Activated naive CD4-positive, alpha-beta T cell treated with anti-CD3 and anti-CD28 coated beads, Interleukin-2, amount 10 ng/mL, durations not matched to agents 7 days and 5 days (primary cell): Measurements from ENCODE around the gene ADORA2A.

ENCODE experiments used
- CTCF ChIA-PET: fragments of 350-600 bp; sonication (Branson Sonifier 250); formaldehyde crosslinking; loops from one replicate; lab custom pipeline; 2021; ENCODE audit warnings: antibody characterized with exemption; lab: Charles Lee
- DNase-seq: peaks from one replicate; pipeline ENCODE4 v3.0.0-alpha.2; 2020
- H3K27ac Mint-ChIP-seq: one replicate; pipeline ENCODE4 v1.8.0; 2021; ENCODE audit warnings: mild to moderate bottlenecking, moderate library complexity, mixed read lengths
- H3K27me3 Mint-ChIP-seq: one replicate; pipeline ENCODE4 v1.8.0; 2021; ENCODE audit warnings: mild to moderate bottlenecking, mixed read lengths
- H3K36me3 Mint-ChIP-seq: one replicate; pipeline ENCODE4 v1.8.0; 2021; ENCODE audit warnings: mixed read lengths
- H3K4me1 Mint-ChIP-seq: one replicate; pipeline ENCODE4 v1.8.0; 2021; ENCODE audit warnings: mixed read lengths
- H3K4me3 Mint-ChIP-seq: one replicate; pipeline ENCODE4 v1.8.0; 2021; ENCODE audit warnings: mild to moderate bottlenecking, moderate library complexity, mixed read lengths
- H3K9me3 Mint-ChIP-seq: one replicate; pipeline ENCODE4 v1.8.0; 2021; ENCODE audit warnings: mixed read lengths

Gene ADORA2A

GRCh38 chr22:24426851-24427499 lies 424 bp upstream of the ADORA2A start:
- Mint-ChIP-seq H3K27ac (peak overlapping the region; percentile 93), H3K36me3 (peaks cover 8% of the 10 kb centered on the region), H3K4me1 (peaks cover 69% of the 10 kb centered on the region), H3K9me3 (no peaks in the 10 kb centered on the region), H3K4me3 (peak overlapping the region; percentile 83), H3K27me3 (peaks cover 34% of the 10 kb centered on the region)
- no peak for DNase-seq
- CTCF ChIA-PET: interaction anchor here (1.0 to 7.4 kb wide), 6 partner anchors 10 to 97 kb away, joined by 3 to 79 read pairs (median 7); no protein-coding TSS in a partner anchor

DNA sequence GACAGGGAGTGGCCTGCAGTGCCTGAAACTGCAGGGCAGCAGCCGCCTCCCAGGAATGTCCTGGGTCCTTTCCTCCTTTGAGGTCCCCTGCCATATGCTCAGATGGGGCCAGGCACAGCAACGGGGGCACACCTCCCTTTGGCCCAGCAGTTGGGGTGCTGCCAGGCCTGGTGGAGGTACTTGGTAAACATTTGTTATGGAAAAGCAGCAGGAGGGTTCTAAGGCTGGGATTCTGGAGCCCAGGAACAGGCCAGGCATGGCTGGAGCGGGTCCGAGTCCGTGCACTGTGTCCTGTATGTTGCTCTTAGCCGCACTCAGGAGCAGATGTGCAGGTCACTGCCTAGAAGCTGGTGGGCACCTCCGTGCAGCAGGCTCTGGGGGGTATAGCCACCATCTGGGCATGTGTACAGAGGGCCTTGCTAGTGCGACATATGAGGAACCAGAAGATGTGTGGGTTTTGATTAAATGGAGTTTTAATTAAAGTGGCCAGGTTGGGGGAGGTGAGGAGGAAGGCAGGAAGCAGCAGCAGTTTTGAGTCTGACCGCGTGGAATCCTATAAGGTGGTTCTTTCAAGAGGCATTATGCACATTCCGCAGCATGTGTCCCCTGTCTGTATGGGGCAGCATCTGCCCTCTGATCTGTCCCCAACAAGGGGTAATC lies 1.5 kb downstream of the ADORA2A start:
- CTCF ChIA-PET: interaction anchor here (0.6 to 1.7 kb wide), 5 partner anchors 19 to 93 kb away, joined by 3 to 9 read pairs (median 5); no protein-coding TSS in a partner anchor
- peaks cover 81% of the 10 kb centered on the region for H3K4me1 Mint-ChIP-seq
- H3K27me3 Mint-ChIP-seq: peaks cover 19% of the 10 kb centered on the region
- H3K27ac Mint-ChIP-seq: peak overlapping the region; percentile 93
- H3K4me3 Mint-ChIP-seq: peak overlapping the region; percentile 83
- H3K36me3 Mint-ChIP-seq: peaks cover 14% of the 10 kb centered on the region
- no peaks in the 10 kb centered on the region for H3K9me3 Mint-ChIP-seq
- no peak for DNase-seq

DNA sequence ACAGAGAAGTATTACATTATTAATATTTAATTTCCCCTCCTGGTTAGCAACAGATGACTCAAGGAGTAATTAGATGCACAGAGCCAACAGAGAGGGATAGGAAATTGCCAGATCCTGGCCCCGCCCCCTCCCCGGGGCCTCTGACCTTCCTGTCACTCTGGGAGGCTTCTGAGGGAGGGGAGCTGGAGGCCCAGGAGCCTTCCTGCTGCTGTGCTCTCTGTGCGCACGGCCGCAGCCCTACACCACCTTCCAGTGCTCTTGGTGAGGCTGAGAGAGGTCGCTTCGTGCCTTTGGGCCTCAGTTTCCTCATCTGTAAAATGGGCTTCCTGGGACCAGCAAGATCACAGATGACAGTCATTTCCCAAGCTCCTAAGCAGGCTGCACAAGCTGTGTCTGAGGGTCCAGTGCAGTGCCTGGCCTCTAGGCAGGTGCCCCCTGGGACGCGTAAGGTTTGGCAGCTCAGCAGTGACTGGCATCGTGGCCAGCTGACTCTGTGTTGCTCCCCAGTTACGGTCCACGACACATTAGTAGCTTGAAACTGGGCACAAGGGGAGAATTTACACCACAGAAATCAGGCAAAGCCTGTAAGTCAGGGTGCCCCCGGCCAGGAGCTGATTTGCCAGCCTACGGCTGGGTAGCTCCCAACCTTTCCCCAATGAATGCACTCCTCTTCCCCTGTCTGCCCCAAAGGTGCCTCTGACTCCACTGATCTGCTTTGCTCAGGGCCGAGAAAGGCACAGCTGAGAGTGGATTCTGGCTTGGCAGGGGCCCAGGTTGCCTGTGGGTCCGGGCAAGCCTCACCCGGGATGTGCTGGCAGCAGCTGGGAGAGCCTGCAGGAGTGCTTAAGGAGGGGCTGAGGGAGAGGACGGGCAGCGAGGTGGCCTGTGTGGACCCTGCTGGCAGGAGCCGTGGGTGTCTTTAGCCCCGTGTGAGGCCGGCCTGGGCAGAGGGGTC lies 2.3 kb downstream of the ADORA2A start:
- CTCF ChIA-PET: interaction anchor here (0.6 to 1.5 kb wide), 3 partner anchors 19 to 92 kb away, joined by 3 to 6 read pairs (median 3); no protein-coding TSS in a partner anchor
- H3K27ac Mint-ChIP-seq: peak overlapping the region; percentile 93
- H3K36me3 Mint-ChIP-seq: peaks cover 22% of the 10 kb centered on the region
- peaks cover 88% of the 10 kb centered on the region for H3K4me1 Mint-ChIP-seq
- peaks cover 16% of the 10 kb centered on the region for H3K27me3 Mint-ChIP-seq
- DNase-seq: peak; percentile 84
- H3K4me3 Mint-ChIP-seq: peak overlapping the region; percentile 83
- no peaks in the 10 kb centered on the region for H3K9me3 Mint-ChIP-seq

GRCh38 chr22:24430431-24431308 lies 3.3 kb downstream of the ADORA2A start:
- Mint-ChIP-seq H3K4me3 (no peak overlapping the region), H3K27me3 (peaks cover 9% of the 10 kb centered on the region), H3K9me3 (no peaks in the 10 kb centered on the region), H3K36me3 (peaks cover 24% of the 10 kb centered on the region), H3K4me1 (peaks cover 93% of the 10 kb centered on the region), H3K27ac (peak overlapping the region; percentile 75)
- no peak for DNase-seq
- CTCF ChIA-PET: interaction anchor here (1.5 kb wide), 2 partner anchors 9 to 91 kb away, joined by 4 to 6 read pairs; no protein-coding TSS in a partner anchor

DNA sequence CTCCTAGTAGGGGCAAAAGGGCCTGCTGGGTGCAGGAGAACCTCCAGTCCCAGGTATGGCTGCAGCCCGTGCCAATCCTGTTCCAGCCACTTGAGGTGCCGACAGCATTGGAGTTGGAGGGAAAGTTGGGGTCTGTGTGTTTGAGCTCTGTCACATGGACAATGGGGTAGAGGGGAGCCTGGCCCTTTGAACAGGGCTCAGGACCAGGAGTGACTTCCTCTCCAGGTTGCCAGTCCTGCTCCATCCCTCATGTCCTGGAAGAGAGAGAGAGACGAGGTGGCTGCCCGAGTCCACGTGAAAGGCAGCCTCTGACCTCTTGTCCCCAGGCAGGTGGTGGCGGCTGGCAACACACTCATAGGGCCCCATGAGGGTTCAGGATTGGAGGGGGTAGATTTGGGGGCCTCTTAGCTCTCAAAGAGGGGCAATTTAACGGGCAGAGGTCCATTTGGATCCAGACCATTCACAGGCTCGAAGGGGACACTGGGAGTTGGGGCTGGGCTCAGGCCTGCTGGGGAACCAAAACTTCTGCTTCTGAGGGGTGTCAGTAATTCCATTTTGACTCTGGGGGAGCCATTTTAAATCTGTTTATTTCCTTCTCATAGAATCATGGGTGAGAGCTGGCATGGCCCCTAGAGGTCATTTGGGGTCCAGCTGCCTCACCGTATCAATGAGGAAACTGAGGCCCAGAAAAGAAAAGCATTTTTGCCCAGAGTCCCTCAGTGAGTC lies 4.1 kb downstream of the ADORA2A start:
- Mint-ChIP-seq H3K27ac (peak overlapping the region; percentile 34), H3K9me3 (no peaks in the 10 kb centered on the region), H3K4me1 (peaks cover 89% of the 10 kb centered on the region), H3K4me3 (no peak overlapping the region), H3K27me3 (peaks cover 1% of the 10 kb centered on the region), H3K36me3 (peaks cover 25% of the 10 kb centered on the region)
- CTCF ChIA-PET: interaction anchor here (1.5 kb wide), 1 partner anchor 10 kb away, joined by 4 read pairs; no protein-coding TSS in a partner anchor
- peak; percentile 11 for DNase-seq

GRCh38 chr22:24432059-24432853 lies 4.9 kb downstream of the ADORA2A start:
- CTCF ChIA-PET: interaction anchor here (1.5 kb wide), 1 partner anchor 10 kb away, joined by 4 read pairs; no protein-coding TSS in a partner anchor
- no peaks in the 10 kb centered on the region for H3K9me3 Mint-ChIP-seq
- no peak overlapping the region for H3K4me3 Mint-ChIP-seq
- peaks cover 27% of the 10 kb centered on the region for H3K36me3 Mint-ChIP-seq
- peak; percentile 18 for DNase-seq
- no peaks in the 10 kb centered on the region for H3K27me3 Mint-ChIP-seq
- peak overlapping the region; percentile 58 for H3K27ac Mint-ChIP-seq
- peaks cover 89% of the 10 kb centered on the region for H3K4me1 Mint-ChIP-seq

DNA sequence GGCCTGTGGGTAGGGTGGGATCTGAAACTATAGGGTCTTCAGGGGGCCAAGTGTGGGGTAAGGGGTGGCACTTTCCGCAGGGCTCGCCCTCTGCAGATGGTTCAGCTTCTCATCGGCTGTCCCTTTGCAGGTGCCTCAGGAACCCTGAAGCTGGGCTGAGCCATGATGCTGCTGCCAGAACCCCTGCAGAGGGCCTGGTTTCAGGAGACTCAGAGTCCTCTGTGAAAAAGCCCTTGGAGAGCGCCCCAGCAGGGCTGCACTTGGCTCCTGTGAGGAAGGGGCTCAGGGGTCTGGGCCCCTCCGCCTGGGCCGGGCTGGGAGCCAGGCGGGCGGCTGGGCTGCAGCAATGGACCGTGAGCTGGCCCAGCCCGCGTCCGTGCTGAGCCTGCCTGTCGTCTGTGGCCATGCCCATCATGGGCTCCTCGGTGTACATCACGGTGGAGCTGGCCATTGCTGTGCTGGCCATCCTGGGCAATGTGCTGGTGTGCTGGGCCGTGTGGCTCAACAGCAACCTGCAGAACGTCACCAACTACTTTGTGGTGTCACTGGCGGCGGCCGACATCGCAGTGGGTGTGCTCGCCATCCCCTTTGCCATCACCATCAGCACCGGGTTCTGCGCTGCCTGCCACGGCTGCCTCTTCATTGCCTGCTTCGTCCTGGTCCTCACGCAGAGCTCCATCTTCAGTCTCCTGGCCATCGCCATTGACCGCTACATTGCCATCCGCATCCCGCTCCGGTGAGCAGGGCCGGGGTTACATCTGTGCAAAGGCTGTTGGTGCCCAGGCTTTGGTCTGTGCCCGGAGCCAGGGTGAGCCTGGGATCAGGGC lies 5.8 kb downstream of the ADORA2A start:
- DNase-seq: no peak
- H3K27ac Mint-ChIP-seq: peak overlapping the region; percentile 58
- H3K4me3 Mint-ChIP-seq: no peak overlapping the region
- H3K27me3 Mint-ChIP-seq: no peaks in the 10 kb centered on the region
- peaks cover 93% of the 10 kb centered on the region for H3K4me1 Mint-ChIP-seq
- H3K36me3 Mint-ChIP-seq: peaks cover 29% of the 10 kb centered on the region
- CTCF ChIA-PET: no interaction called here
- H3K9me3 Mint-ChIP-seq: no peaks in the 10 kb centered on the region

GRCh38 chr22:24433828-24434470 lies 6.5 kb downstream of the ADORA2A start:
- Mint-ChIP-seq H3K36me3 (peaks cover 29% of the 10 kb centered on the region), H3K9me3 (no peaks in the 10 kb centered on the region), H3K4me1 (peaks cover 86% of the 10 kb centered on the region), H3K4me3 (peak overlapping the region; percentile 25), H3K27ac (peak overlapping the region; percentile 81), H3K27me3 (no peaks in the 10 kb centered on the region)
- DNase-seq: no peak
- CTCF ChIA-PET: interaction anchor here (1.1 to 5.2 kb wide), 4 partner anchors 10 to 28 kb away, joined by 3 to 48 read pairs (median 6); no protein-coding TSS in a partner anchor

DNA sequence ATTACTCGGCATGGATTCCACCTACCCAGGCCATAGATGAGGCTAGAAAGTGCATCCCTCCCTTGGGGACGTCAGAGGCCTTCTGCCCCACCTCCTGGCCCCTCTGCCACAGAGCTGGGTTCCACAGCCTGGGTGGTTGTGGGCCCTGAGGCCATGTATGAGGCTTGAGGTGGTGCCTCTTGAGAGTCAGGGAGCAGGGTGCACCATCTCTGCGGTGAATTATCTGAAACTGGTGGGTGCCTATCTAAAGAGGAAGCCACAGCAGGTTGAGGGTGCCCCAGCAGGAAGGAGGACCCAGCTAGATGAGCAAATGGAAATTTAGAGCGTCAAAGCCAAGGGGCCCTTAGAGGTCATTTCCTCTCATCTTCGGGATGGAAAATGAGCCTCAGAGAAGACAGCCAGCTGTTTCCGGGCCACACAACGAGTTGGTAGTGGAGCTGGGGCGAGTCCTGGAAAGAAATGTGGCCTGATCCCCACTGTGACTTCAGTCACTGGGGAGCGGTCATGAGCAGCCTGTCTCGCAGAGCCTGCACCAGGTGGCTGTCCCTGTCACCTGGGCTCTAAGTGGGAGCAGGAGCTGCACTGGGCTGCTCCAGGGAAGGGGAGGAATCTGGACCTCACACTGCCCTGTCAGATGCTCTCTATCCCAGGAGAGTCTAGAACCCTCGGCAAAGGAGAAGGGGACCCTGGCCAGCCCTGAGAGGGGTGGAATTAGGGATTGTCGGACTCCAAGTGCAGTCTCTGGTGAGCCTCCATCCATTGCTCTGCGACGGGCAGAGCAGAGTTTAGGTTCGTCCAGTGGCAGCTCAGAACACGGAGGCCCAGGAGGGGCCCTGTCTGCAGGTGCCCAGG lies 7.3 kb downstream of the ADORA2A start:
- H3K36me3 Mint-ChIP-seq: peaks cover 29% of the 10 kb centered on the region
- peak overlapping the region; percentile 25 for H3K4me3 Mint-ChIP-seq
- H3K27me3 Mint-ChIP-seq: no peaks in the 10 kb centered on the region
- H3K4me1 Mint-ChIP-seq: peaks cover 78% of the 10 kb centered on the region
- CTCF ChIA-PET: interaction anchor here (1.0 to 5.2 kb wide), 9 partner anchors 11 to 87 kb away, joined by 3 to 48 read pairs (median 4); no protein-coding TSS in a partner anchor
- no peaks in the 10 kb centered on the region for H3K9me3 Mint-ChIP-seq
- peak overlapping the region; percentile 81 for H3K27ac Mint-ChIP-seq
- peak; percentile 77 for DNase-seq

- peak overlapping the region; percentile 81 for H3K27ac Mint-ChIP-seq
- H3K27me3 Mint-ChIP-seq: no peaks in the 10 kb centered on the region
- peaks cover 30% of the 10 kb centered on the region for H3K36me3 Mint-ChIP-seq
- H3K4me3 Mint-ChIP-seq: no peak overlapping the region
- no peak for DNase-seq
- CTCF ChIA-PET: interaction anchor here (1.0 to 5.2 kb wide), 9 partner anchors 12 to 86 kb away, joined by 3 to 48 read pairs (median 4); no protein-coding TSS in a partner anchor
- peaks cover 75% of the 10 kb centered on the region for H3K4me1 Mint-ChIP-seq
- no peaks in the 10 kb centered on the region for H3K9me3 Mint-ChIP-seq
Observed at GRCh38 chr22:24435323-24435645, 7.9 kb downstream of the ADORA2A start.
